ENCODE measurements around the gene ARID5B. TPM values are rescaled to one million over a fixed set of nuclear protein-coding genes. Genes with fewer than 3 reads are reported as not detected.
A peak's percentile ranks its signal among the peaks of the same experiment; 100 is the strongest.
"Not testable (repeated sequence)": the region's sequence is repeated elsewhere in the genome, so short reads cannot be mapped to it uniquely, and the experiment has no call there.

ARID5B gene
- total RNA-seq, 1 experiment from 2014 or later = 17.4 TPM

DNA sequence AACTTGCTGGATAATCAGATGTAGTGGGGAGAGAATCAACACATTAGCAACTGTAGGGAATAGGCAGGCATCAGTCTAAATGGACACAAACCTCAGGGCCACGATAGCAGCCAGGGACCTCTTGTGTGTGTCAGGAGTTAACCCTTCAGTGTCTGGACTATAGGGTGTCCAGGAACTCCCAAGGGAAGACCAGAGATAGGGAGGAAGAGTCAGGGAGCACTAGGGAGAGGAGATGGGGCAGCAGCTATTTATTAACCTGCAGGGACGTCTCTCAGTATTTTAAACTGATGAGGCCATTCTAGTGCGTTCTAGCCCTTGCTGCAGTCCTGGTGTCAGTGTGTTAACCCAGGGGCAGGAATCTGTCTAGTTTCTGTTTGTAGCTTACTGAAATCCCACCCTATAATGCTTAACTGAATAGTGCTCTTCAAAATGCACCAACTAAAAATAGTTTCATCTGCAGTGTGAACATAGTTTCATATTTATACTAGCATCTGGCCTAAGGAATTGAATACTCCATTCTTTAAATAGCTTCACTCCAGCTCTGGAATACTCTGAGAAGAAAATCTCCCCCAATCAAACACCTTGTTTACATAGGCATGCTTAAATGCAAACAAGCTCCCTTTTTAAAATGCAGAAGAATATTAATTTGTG lies 62.7 kb downstream of the ARID5B start:
- no peak for DNase-seq (ENCODE audit: low read depth)

- no peak for DNase-seq (ENCODE audit: low read depth)
These were observed 63.6 kb downstream of the ARID5B start for GRCh38 chr10:61964949-61965702.

DNA sequence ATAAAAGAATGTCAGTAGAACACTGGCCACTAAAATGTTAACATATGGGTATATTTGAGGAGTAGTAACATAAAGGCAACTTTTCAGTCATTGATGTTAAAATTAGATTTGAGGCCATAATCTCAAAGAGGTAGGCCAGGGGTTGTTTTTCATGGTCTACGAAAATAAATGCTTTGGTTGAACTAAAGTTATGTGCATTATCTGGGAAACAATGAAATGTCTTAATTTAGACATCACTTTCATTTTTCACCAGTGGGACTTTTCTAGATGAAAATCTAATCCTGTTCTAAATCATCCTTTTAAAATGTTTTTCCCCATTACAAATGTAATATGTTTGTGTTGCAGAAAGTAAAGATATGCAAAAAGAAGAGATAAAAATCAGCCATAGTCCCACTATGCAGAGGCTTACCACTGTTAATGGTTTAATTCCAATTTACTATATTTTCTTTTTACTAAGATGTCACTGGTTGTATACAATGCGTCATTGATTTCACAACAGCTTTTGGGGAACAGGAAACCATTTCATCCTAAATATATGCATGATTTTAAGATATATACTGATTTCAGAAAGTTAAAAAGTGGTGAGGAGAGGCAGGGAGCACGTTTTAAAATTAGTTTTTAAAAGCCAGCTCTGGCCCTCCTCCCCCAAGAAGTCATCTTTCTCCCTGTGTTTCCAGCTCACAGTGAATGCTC lies 64.3 kb downstream of the ARID5B start:
- no peak for DNase-seq (ENCODE audit: low read depth)

GRCh38 chr10:61967298-61967697 lies 65.8 kb downstream of the ARID5B start:
- DNase-seq (ENCODE audit: low read depth) = no peak

DNA sequence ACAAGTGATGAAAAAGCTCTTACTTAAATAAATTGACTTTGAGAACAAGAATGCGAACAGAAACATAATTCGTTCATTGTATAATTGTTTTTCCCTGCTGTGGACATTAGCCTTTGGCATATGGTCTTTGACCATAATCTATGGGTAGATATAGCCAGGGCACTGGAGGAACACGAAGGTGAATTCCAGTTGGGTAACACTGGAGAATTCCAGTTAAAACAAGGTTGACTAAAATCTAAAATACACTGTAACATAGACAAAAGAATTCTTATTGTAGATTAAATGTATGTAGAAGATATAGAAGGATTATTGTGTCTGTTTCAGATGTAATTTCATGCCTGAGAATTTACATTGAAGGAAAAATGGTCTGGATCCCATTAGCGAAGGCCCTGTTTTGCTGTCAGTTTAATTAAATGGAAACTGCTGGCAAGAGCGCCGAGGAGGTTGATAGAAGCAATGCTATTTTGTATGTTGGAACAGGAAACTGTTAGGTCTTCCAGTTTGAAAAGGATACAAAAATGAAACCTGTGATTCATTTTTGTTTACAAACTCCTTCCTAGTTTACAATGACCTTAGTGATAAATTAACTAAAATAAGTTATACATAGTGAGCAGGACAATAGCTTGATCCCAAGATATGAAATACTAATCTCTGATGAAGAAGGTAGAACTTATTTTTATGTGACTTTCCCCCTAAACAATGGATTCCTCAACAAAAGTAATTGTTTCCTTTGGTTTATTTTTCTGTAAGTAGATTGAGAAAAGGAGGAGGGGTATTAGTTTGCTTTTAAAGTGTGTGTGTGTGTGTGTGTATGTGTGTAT lies 68.9 kb downstream of the ARID5B start:
- DNase-seq (ENCODE audit: low read depth) = peak; percentile 58

GRCh38 chr10:61971003-61971325 lies 69.5 kb downstream of the ARID5B start:
- peak; percentile 22 for DNase-seq (ENCODE audit: low read depth)

DNA sequence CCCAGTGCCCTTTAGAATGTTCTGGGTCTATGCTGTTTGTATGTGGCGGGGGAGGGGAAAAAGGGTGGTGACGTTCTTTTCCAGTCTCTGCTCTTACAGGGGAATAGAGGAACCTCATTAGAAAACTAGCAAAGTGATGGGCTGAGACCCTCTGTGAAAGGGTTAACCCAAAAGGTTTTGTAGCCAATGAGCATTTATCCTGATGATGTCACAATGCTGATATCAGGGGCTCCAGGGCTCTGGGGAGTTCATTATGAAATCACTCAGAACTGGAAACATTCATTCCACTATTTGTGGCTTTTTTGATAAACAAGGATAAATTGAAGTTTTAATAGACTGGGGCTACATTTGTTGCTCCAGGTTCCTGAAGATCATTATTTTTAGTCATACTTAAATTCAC lies 71.7 kb downstream of the ARID5B start:
- DNase-seq (ENCODE audit: low read depth) = no peak

- no peak for DNase-seq (ENCODE audit: low read depth)
These were observed 72.4 kb downstream of the ARID5B start for GRCh38 chr10:61973906-61974305.

- peak; percentile 49 for DNase-seq (ENCODE audit: low read depth)
These were observed 73.3 kb downstream of the ARID5B start for GRCh38 chr10:61974601-61975390.

DNA sequence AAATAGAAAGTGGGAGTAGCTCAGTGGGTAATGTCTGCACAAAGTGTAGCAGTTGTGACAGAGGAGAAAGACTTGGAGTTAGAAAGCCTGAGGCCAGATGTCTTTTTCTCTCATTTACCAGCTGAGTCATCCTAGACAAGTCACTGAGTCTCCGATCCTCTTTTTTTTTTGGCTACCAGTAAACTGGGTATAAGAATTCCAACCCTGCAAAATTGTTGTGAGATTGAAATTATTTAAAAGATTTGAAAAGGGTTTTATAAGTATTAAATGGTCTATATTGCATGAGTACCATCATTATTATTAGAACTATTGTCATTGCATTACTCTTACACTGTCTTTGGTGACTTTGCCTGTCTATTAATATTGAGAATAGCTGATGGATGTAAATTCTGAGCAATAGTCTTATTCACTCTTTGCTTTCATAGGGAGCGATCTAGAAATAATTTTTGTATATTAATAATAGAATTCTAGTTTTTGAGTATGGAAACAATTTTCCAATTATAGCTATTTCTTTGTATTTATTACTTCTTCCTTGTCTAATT lies 74.0 kb downstream of the ARID5B start:
- DNase-seq (ENCODE audit: low read depth) = peak; percentile 89

DNA sequence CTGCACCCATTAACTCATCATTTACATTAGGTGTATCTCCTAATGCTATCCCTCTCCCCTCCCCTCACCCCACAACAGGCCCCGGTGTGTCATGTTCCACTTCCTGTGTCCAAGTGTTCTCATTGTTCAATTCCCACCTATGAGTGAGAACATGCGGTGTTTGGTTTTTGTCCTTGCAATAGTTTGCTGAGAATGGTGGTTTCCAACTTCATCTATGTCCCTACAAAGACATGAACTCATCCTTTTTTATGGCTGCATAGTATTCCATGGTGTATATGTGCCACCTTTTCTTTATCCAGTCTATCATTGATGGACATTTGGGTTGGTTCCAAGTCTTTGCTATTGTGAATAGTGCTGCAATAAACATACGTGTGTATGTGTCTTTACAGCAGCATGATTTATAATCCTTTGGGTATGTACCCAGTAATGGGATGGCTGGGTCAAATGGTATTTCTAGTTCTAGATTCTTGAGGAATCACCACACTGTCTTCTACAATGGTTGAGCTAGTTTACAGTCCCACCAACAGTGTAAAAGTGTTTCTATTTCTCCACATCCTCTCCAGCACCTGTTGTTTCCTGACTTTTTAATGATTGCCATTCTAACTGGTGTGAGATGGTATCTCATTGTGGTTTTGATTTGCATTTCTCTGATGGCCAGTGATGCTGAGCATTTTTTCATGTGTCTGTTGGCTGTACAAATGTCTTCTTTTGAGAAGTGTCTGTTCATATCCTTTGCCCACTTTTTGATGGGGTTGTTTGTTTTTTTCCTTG lies 75.6 kb downstream of the ARID5B start:
- DNase-seq (ENCODE audit: low read depth) = not testable (repeated sequence)

- DNase-seq (ENCODE audit: low read depth) = no peak
These were observed 77.5 kb downstream of the ARID5B start for GRCh38 chr10:61978965-61979364.

DNA sequence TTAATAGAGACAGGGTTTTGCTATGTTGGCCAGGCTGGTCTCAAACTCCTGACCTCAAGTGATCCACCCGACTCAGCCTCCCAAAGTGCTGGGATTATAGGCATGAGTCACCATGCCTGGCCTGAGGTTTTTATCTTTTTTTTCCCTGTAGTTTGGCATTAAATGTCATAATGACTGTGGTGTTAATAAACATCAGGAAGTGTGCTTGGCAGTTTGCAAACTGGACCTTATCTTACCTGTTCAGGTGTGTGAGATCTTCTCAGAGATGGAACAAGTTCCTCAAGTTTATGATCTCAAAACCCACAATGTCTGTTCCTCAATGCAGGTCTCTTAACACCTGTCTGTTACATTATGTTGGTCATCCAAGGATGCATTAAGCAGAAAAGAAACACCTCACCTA lies 80.0 kb downstream of the ARID5B start:
- no peak for DNase-seq (ENCODE audit: low read depth)

DNA sequence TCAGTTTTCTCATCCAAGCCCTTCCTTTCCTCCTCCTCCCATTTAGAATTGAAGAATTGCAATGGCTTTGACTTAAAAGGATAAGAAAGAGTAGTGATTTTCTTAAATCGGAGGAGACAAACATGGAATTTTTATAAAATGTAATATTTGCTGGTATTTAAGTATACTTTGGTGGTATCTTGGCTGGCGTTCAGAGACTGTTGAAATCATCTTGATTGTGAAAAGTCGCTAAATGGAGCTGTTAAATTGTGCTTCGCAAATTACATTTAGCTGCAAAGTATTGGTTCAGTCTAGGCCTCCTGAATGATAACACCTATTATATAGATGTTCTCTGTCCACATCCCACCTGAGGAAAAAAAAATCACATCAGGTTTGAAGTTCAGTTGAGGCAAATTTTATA lies 81.8 kb downstream of the ARID5B start:
- no peak for DNase-seq (ENCODE audit: low read depth)

GRCh38 chr10:61984803-61985418 lies 83.4 kb downstream of the ARID5B start:
- no peak for DNase-seq (ENCODE audit: low read depth)

GRCh38 chr10:61985715-61986114 lies 84.2 kb downstream of the ARID5B start:
- DNase-seq (ENCODE audit: low read depth) = no peak

- DNase-seq (ENCODE audit: low read depth) = no peak
These were observed 84.9 kb downstream of the ARID5B start for GRCh38 chr10:61986382-61986781.

- DNase-seq (ENCODE audit: low read depth) = no peak
These were observed 85.4 kb downstream of the ARID5B start for GRCh38 chr10:61986788-61987492.

DNA sequence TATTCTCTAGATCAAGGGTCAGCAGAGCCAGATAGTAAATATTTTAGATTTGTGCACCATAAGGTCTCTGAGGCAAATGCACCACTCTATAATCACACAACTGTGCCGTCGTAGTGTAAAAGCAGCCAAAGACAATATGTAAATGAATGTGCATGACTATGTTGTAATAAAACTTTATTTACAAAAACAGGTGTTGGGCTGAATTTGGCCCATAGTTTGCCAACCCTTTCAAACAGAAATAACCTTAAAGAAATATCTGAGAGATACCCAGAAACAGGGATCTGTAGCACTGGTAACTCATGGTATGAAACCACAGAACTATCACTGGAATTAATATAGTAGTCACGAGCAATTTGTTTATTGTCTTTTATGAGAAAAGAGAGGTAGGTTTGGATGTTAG lies 86.0 kb downstream of the ARID5B start:
- DNase-seq (ENCODE audit: low read depth) = no peak

Measured in LHCN-M2 (cell line).